LNCaP clone FGC (cell line): ENCODE measurements around the gene CPTP.

Experiments
- DNase-seq: peaks from one replicate; pipeline ENCODE4 v3.0.0-alpha.2; 2011; ENCODE audit warnings: low read depth
- H3K4me3 ChIP-seq: 2 replicates; pipeline ENCODE4 v1.5.1; 2011; ENCODE audit warnings: mild to moderate bottlenecking, low read depth, low read length, control low read depth
- CTCF ChIP-seq: IDR thresholded peaks from 2 replicates; pipeline ENCODE4 v1.5.1; 2012; ENCODE audit warnings: mild to moderate bottlenecking; ENCODE audit not compliant: control insufficient read depth, insufficient read depth; ENCODE audit errors: extremely low read depth

The CPTP gene

GRCh38 chr1:1337793-1338147, 13.2 kb downstream of the CPTP start:
- TF ChIP-seq CTCF, result no peak
- no peak overlapping the region for H3K4me3 ChIP-seq
- DNase-seq, result no peak

- no peak overlapping the region for H3K4me3 ChIP-seq
- no peak for DNase-seq
- no peak for TF ChIP-seq CTCF
These were observed 13.7 kb downstream of the CPTP start for GRCh38 chr1:1338278-1338677.

GRCh38 chr1:1340185-1340584, 15.6 kb downstream of the CPTP start:
- H3K4me3 ChIP-seq, result no peak overlapping the region
- no peak for DNase-seq
- TF ChIP-seq CTCF, result no peak

GRCh38 chr1:1340791-1341548, 16.4 kb downstream of the CPTP start:
- no peak overlapping the region for H3K4me3 ChIP-seq
- no peak for DNase-seq
- TF ChIP-seq CTCF, result no peak

- H3K4me3 ChIP-seq, result no peak overlapping the region
- no peak for DNase-seq
- no peak for TF ChIP-seq CTCF
These were observed 17.0 kb downstream of the CPTP start for GRCh38 chr1:1341549-1342021.

- no peak for DNase-seq
- H3K4me3 ChIP-seq, result no peak overlapping the region
- TF ChIP-seq CTCF, result no peak
These were observed 17.5 kb downstream of the CPTP start for GRCh38 chr1:1342061-1342562.

GRCh38 chr1:1342584-1343115, 18.0 kb downstream of the CPTP start:
- no peak for TF ChIP-seq CTCF
- no peak overlapping the region for H3K4me3 ChIP-seq
- no peak for DNase-seq
